NCI-H1694 treated with DMSO at 0.1 percent for 48 hours (cell line): ENCODE results near the gene PTP4A1.
"Not testable (repeated sequence)": the region's sequence is repeated elsewhere in the genome, so short reads cannot be mapped to it uniquely, and the experiment has no call there.

Experiments used
- DNase-seq: peaks from one replicate; lab custom pipeline; 2025; lab: John Stamatoyannopoulos, UW

The PTP4A1 gene

DNA sequence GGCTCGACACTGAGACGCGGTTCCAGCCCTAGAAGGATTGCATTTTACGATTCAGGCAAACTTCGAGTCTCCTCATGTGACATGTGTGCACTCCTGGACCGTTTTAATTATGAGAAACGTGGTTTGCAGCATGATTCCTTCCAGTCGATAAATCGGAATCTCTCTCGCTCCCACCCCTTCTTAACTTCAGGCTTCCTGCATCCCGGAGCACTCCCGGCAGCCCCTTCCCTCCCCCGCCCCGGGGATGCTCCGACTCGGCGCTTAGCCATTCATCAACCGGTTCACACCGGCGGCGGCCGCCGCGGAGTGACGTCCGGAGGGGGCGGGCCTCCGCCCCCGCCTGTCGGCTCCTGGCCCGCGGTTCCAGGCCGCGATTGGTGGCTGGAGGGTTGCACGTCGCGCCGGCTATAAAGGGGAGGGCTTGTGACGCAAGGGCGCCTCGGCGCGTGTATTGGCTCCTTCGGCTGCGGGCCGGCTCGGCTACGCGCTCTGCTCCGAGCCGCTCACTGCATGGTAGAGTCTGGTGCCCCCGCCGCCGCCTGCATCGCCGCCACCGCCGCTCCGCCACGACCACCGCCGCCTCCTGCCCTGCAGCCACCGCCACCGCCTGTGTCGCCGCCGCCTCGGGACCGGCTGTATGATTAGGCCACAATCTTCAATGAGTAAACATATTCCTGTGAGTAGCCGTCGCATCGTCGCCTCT, at the start of gene PTP4A1, which contains the start of gene LOC128125822:
Gene PTP4A1 (plus strand): TSS at position 437 of the 703 bp plus-strand sequence. CDS start 4,401 bp downstream, outside the sequence.
Gene LOC128125822 (plus strand): TSS at position 437 of the 703 bp plus-strand sequence.
- DNase-seq = peak; percentile 87

GRCh38 chr6:63522911-63523287, 49.4 kb upstream of the PTP4A1 start:
- DNase-seq = not testable (repeated sequence)

GRCh38 chr6:63523630-63524029, 48.6 kb upstream of the PTP4A1 start:
- DNase-seq = no peak

DNA sequence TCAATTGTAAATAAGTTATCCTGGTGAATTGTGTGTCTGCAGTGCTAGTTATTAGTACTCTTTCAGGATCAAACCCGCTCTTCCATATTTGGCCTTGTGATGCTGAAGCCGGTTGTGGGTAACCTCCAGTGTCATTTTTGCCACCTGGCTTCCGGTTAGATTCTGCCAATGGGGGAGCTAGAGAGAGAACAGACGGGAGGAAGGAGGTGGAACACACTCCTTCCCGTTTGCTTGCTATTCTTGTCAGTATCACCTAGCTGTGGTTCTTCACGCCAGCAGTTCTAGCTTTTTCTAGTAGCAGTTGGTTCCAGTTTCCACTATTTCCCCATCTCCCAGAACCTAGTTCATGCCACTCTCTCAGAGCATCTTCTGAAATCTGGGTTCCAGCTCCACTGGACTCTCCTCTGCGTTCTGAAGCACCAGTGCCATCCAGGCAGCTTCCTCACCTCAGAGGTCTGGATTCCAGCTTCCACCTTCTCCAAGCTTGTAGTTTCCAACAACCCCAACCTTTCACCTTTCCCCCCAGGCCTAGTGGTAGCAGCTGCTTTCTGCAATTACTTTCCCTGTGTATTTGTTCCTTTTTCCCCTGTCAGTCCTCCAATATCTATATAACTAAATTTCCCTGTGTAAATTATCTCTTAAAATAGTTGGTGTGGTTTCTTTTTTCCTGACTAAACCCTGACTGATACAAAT, 46.9 kb upstream of the PTP4A1 start:
- DNase-seq = no peak

DNA sequence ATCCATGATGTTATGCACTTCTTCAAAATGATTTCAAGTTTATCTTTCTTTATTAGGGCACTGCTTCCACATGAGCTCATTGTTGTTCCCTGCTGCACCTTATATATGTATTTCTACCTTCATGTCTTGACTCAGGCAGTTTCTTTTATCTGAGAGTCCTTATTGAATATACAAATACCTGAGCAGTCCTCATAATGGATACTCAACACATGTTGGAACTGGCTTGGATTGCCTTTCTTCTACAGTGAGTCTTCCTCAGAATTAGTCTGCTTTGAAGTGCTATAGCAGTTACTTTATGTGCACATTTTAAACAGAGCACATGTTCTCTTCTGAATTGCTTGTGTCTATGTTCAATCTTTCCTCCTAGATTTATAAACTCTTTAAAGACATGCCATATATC, 45.3 kb upstream of the PTP4A1 start:
- no peak for DNase-seq

- DNase-seq = no peak
Measured at GRCh38 chr6:63527658-63528514, 44.4 kb upstream of the PTP4A1 start.

DNA sequence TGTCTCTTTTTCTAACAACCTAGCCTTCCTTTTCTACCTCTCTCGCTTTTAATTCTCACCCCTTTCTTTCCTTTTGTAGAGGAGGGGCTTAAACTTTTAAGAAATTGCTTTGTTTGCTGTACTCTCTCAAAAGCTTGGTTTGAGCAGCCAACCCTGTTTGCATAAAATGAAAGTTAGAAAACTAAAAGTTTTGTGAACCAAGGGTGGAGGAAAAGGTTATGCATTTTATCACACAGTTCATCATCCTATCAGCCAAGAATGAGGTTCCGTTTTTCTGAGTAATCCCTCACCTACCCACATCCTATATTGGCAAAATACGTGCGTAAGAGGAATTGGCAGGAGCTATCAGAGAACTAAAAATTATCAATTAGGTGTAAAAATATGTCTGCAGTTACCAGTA, 42.8 kb upstream of the PTP4A1 start:
- DNase-seq = no peak

DNA sequence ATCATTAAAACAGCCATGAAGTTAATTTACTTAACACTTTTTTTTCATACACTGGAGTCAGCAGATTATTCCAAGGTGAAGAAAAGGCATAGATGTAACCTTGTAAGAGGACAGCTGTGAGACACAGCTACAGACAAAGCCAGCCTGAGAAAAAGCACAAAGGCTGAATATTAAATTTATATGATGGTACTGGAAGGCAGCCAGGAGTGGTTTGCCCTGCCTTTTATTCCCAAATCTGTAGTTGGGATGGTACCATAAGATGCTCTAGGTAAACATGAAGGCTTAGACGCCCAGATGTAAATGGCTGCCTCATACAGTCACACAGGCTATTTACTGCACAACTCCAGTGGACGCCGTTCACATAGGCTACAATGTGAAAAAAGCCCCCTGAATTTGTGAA, 42.1 kb upstream of the PTP4A1 start:
- no peak for DNase-seq

DNA sequence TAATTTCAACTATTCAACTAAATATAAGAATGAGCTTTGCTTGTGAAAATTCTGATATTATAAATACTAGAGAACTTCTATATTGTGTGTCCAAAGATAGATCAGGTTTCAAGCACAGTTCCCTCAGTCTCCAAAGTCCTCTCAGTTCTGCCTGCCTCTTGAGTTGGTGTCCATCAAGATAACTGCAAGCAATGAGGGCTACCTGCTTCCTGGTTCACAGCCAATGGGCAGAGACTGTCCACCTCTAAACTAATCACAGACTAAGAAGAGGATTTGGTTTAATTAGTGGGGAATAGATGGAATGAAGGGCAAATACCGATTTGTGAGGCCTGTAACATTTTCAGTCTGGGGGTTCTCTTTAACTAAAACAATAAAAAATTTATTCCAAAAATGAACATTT, 41.3 kb upstream of the PTP4A1 start:
- no peak for DNase-seq

DNA sequence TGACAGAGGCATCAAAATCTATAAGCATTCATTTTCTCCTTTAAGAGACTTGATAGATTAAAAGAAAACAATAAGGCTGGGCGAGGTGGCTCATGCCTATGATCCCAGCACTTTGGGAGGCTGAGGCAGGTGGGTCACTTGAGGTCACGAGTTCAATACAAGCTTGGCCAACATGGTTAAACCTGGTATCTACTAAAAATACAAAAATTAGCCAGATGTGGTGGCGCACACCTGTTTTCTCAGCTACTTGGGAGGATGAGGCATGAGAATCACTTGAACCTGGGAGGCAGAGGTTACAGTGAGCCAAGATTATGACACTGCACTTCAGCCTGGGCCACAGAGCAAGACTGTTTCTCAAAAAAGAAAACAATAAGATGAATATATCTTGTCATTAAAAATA, 39.3 kb upstream of the PTP4A1 start:
- no peak for DNase-seq

DNA sequence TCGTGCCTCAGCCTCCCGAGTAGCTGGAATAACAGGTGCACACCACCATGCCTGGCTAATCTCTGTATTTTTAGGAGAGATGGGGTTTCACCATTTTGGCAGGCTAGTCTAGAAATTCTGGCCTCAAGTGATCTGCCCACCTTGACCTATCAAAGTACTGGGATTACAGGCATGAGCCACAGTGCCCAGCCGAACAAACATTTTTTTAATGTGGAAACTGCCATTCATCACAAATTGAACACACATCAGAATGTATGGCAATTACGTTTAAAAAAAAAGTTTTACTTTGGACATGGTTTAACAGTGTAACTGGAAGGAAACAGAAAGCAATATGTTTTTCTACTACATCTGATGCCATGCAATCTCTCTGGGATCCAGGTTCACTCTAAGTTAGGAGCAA, 38.3 kb upstream of the PTP4A1 start:
- no peak for DNase-seq

GRCh38 chr6:63537201-63537958, 34.9 kb upstream of the PTP4A1 start:
- DNase-seq = no peak

DNA sequence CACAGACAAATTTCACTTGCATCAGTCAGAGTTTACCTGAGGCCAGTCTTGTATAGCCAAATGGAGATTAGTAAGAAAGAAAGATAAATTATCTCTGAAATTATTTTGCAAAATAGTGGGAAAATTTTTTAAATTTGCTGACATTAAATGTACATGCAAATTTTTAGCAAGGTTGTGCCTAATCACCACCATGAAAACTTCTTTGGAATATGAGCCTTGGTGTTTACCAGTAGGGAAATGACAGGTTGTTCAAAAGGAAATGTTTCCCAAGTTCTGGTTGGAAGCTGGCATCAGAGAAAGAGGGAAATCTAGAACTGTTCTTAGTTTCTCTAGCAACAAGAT, 34.4 kb upstream of the PTP4A1 start:
- no peak for DNase-seq

GRCh38 chr6:63538550-63538949, 33.7 kb upstream of the PTP4A1 start:
- DNase-seq = no peak

GRCh38 chr6:63543001-63543400, 29.3 kb upstream of the PTP4A1 start:
- DNase-seq = no peak

- no peak for DNase-seq
Measured at GRCh38 chr6:63543982-63544381, 28.3 kb upstream of the PTP4A1 start.

DNA sequence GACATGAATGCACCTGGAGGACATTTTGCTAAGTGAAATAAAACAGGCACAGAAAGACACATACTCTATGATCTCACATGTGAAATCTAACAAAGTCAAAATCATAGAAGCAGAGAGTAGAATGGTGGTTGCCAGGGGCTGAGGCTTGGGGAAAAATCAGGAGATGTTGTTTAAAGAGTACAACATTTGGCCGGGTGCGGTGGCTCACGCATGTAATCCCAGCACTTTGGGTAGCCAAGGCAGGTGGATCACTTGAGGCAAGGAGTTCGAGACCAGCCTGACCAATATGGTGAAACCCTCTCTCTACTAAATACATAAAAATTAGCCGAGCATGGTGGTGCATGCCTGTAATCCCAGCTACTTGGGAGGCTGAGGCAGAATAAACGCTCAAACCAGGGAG, 26.0 kb upstream of the PTP4A1 start:
- no peak for DNase-seq

- DNase-seq = no peak
Measured at GRCh38 chr6:63546697-63547096, 25.6 kb upstream of the PTP4A1 start.

- DNase-seq = no peak
Measured at GRCh38 chr6:63549076-63549475, 23.2 kb upstream of the PTP4A1 start.

DNA sequence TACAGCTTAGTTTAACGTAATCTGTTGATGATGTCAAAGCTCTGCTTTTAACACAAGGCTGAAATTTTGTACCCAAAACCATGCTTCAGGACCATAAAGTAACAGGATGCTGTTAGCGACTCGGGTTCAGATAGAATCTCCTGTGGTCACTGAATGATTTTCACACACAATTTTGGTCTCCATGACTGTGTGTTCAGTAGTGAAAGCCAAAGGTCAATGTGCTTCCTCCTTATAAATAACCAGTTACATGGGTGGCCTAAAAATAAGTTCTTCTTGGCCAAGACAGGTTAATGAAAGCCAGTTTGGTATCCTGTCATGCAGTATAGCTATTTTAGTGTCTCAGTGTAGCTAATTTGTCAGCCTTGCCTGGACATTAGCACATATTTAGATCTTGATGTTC, 19.1 kb upstream of the PTP4A1 start:
- DNase-seq = no peak

DNA sequence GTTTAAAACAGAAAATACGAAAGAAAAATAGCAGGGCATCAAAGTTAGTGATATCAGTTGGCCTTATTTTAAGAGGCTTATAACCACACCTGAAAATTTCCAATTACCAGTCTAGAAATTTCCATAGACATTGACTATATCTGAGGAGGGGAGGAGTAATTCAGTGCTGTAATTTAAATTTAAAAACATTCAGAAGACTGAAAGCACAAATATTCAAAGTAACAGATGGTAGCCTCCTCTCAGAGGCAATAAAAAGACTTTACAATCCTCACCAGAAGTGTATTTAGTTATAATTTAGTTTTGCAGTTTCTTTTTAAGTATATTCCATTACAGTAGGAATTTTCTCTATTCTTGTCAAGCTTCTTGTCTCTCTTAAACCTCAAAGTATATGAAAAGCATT, 18.4 kb upstream of the PTP4A1 start:
- no peak for DNase-seq

DNA sequence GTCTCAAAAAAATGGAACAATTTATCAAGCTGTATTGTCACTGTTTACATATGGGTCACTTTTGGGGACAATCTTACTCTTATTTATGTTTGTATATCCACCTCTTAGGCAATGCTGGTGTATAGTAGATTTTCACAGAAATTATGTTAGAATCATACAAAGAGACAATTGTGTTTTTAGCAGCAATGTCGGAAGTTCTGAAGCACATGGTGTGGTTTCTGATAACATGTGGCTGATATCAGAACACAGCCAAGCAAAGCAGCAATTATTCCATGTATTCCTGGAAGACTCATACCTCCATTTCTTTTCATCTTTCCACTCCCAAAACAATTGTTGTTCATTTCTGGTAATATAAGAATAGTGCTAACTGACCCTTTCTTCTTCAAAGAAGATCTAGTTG, 17.5 kb upstream of the PTP4A1 start:
- no peak for DNase-seq
